Osteocyte (in vitro differentiated cells): ENCODE measurements around the gene TMEM178B. TPM values are rescaled to one million over a fixed set of nuclear protein-coding genes. Genes with fewer than 3 reads are reported as not detected.
"Not testable (repeated sequence)": the region's sequence is repeated elsewhere in the genome, so short reads cannot be mapped to it uniquely, and the experiment has no call there.

Source experiments
- DNase-seq: peaks from one replicate; pipeline ENCODE4 v3.0.0; 2021; ENCODE audit warnings: mixed read lengths; ENCODE audit not compliant: unreplicated experiment; ENCODE audit errors: extremely low spot score
- H3K27ac Mint-ChIP-seq: one replicate; pipeline ENCODE4 v1.8.0; 2021; ENCODE audit warnings: mild to moderate bottlenecking, mixed read lengths; ENCODE audit not compliant: unreplicated experiment
- H3K27me3 Mint-ChIP-seq: one replicate; pipeline ENCODE4 v1.8.0; 2021; ENCODE audit warnings: mixed read lengths; ENCODE audit not compliant: unreplicated experiment
- H3K36me3 Mint-ChIP-seq: one replicate; pipeline ENCODE4 v1.8.0; 2021; ENCODE audit warnings: mixed read lengths; ENCODE audit not compliant: unreplicated experiment
- H3K4me1 Mint-ChIP-seq: one replicate; pipeline ENCODE4 v1.8.0; 2021; ENCODE audit warnings: mixed read lengths; ENCODE audit not compliant: unreplicated experiment
- H3K4me3 Mint-ChIP-seq: one replicate; pipeline ENCODE4 v1.8.0; 2021; ENCODE audit warnings: mild to moderate bottlenecking, moderate library complexity, mixed read lengths; ENCODE audit not compliant: unreplicated experiment
- H3K9me3 Mint-ChIP-seq: one replicate; pipeline ENCODE4 v1.8.0; 2021; ENCODE audit warnings: mixed read lengths; ENCODE audit not compliant: unreplicated experiment
- long read RNA-seq: library from polyadenylated mRNA; unstranded; transcript quantifications from one replicate; pipeline ENCODE4 v2.0.0, GENCODE V29; 2021
- total RNA-seq: library from RNA; stranded (reverse); gene quantifications from 2 replicates; pipeline ENCODE4 v1.2.1, GENCODE V29; 2021
- TF ChIP-seq, protein P1 (sequence below): fragments of 200-600 bp; sonication (generic); IDR thresholded peaks from 2 replicates; pipeline ENCODE4 v1.5.0; 2021; ENCODE audit warnings: antibody characterized with exemption, mild to moderate bottlenecking, moderate library complexity

The TMEM178B gene
- 0.70 and 0.99 TPM in 2 replicates for total RNA-seq
- long read RNA-seq, partial matches to known transcripts: 0 of 3 reads
- long read RNA-seq, other reads (novel, unspliced or antisense): 3 of 3 reads

DNA sequence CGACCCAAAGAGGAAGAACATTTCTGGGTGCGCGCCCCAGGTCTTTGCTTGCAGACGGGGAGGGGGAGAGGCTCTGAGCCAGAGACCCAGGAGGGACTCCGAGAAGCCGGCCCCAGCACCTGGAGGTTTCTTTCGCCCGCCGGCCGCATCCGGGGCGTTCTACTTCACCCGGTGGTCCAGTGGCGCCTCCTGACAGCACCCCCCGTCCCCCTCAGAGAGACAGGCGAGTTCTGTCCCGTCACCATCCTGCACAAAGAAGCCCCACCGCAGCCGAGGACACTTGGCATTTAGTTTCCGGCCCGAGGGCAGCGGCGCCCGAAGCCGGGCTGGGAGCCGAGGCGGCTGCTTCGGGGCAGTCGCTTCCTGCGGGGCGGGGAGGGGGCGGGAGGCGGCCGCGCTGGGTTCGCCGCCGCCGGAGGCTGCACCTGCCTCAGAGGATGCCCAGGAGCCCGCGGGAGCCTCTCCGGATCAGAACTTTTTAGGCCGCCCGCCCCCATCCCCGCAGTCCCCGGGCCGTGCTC, at the start of gene TMEM178B:
Gene TMEM178B (plus strand): TSS at position 424 of the 521 bp plus-strand sequence.
- H3K9me3 Mint-ChIP-seq: no peaks in the 10 kb centered on the region
- H3K36me3 Mint-ChIP-seq: no peaks in the 10 kb centered on the region
- peaks cover 40% of the 10 kb centered on the region for H3K27me3 Mint-ChIP-seq
- no peak within 1 kb of the TSS for H3K27ac Mint-ChIP-seq
- peaks cover 32% of the 10 kb centered on the region for H3K4me1 Mint-ChIP-seq
- no peak for DNase-seq
- H3K4me3 Mint-ChIP-seq: peak within 1 kb of the TSS; percentile 77
- TF ChIP-seq, protein P1, sequence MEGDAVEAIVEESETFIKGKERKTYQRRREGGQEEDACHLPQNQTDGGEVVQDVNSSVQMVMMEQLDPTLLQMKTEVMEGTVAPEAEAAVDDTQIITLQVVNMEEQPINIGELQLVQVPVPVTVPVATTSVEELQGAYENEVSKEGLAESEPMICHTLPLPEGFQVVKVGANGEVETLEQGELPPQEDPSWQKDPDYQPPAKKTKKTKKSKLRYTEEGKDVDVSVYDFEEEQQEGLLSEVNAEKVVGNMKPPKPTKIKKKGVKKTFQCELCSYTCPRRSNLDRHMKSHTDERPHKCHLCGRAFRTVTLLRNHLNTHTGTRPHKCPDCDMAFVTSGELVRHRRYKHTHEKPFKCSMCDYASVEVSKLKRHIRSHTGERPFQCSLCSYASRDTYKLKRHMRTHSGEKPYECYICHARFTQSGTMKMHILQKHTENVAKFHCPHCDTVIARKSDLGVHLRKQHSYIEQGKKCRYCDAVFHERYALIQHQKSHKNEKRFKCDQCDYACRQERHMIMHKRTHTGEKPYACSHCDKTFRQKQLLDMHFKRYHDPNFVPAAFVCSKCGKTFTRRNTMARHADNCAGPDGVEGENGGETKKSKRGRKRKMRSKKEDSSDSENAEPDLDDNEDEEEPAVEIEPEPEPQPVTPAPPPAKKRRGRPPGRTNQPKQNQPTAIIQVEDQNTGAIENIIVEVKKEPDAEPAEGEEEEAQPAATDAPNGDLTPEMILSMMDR: no peak

DNA sequence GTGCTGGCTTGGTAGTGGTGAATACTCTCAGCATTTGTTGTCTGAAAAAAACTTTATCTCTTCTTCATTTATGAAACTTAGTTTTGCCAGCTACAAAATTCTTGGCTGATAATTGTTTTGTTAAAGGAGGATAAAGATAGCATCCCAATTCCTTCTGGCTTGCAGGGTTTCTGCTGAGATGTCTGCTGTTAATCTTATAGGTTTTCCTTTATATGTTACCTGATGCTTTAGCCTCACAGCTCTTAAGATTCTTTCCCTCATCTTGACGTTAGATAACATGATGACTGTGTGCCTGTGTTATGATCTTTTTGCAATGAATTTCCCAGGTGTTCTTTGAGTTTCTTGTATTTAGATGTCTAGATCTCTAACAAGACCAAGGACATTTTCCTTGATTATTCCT, 49.2 kb upstream of the TMEM178B start:
- Mint-ChIP-seq H3K36me3 (no peaks in the 10 kb centered on the region), H3K4me3 (no peak overlapping the region), H3K27me3 (peaks cover 26% of the 10 kb centered on the region), H3K4me1 (no peaks in the 10 kb centered on the region), H3K27ac (no peak overlapping the region), H3K9me3 (peaks cover 23% of the 10 kb centered on the region)
- no peak for DNase-seq
- TF ChIP-seq, protein P1: no peak

DNA sequence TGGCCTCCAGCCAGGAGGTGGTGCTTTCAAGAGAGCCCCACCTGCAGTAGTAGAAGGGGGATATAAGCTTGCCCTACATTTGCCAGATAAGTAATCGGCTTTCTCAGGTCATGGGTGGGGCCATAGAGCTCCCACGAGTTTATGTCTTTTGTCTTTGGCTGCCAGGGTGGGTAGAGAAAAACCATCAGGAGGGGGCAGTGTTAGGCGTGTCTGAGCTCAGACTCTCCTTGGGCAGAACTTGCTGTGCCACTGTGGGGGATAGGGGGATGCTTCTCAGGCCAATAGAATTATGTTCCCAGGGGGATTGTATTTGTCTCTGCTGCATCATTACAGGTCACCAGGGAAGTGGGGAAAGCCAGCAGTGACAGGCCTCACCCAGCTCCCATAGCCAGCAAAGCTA, 46.8 kb upstream of the TMEM178B start:
- H3K9me3 Mint-ChIP-seq: peaks cover 23% of the 10 kb centered on the region
- H3K4me1 Mint-ChIP-seq: no peaks in the 10 kb centered on the region
- no peak overlapping the region for H3K27ac Mint-ChIP-seq

GRCh38 chr7:141028767-141029166, 45.1 kb upstream of the TMEM178B start:
- H3K9me3 Mint-ChIP-seq: peaks cover 18% of the 10 kb centered on the region
- TF ChIP-seq, protein P1: no peak
- no peaks in the 10 kb centered on the region for H3K4me1 Mint-ChIP-seq
- no peak for DNase-seq
- H3K27me3 Mint-ChIP-seq: peaks cover 10% of the 10 kb centered on the region
- no peaks in the 10 kb centered on the region for H3K36me3 Mint-ChIP-seq
- H3K4me3 Mint-ChIP-seq: no peak overlapping the region
- H3K27ac Mint-ChIP-seq: no peak overlapping the region

More for the DNA sequence above, 46.8 kb upstream of the TMEM178B start:
- DNase-seq: no peak
- TF ChIP-seq, protein P1: no peak
- peaks cover 23% of the 10 kb centered on the region for H3K27me3 Mint-ChIP-seq
- no peaks in the 10 kb centered on the region for H3K36me3 Mint-ChIP-seq
- H3K4me3 Mint-ChIP-seq: no peak overlapping the region

DNA sequence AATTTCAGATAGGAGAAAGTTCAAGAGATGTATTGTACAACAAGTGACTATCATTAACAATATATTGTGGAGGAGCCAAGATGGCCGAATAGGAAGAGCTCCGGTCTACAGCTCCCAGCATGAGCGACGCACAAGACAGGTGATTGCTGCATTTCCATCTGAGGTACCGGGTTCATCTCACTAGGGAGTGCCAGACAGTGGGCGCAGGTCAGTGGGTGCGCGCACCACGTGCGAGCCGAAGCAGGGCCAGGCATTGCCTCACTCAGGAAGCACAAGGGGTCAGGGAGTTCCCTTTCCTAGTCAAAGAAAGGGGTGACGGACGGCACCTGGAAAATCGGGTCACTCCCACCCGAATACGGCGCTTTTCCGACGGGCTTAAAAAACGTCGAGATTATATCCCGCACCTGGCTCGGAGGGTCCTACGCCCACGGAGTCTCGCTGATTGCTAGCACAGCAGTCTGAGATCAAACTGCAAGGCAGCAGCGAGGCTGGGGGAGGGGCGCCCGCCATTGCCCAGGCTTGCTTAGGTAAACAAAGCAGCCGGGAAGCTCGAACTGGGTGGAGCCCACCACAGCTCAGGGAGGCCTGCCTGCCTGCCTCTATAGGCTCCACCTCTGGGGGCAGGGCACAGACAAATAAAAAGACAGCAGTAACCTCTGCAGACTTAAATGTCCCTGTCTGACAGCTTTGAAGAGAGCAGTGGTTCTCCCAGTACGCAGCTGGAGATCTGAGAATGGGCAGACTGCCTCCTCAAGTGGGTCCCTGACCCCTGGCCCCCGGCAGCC, 41.1 kb upstream of the TMEM178B start:
- not testable (repeated sequence) for H3K36me3 Mint-ChIP-seq, DNase-seq, H3K9me3 Mint-ChIP-seq, H3K27ac Mint-ChIP-seq, H3K4me1 Mint-ChIP-seq, H3K27me3 Mint-ChIP-seq, H3K4me3 Mint-ChIP-seq

GRCh38 chr7:141038100-141038499, 35.8 kb upstream of the TMEM178B start:
- not testable (repeated sequence) for DNase-seq, H3K36me3 Mint-ChIP-seq, H3K4me1 Mint-ChIP-seq, H3K9me3 Mint-ChIP-seq, H3K27me3 Mint-ChIP-seq, H3K4me3 Mint-ChIP-seq, H3K27ac Mint-ChIP-seq
